Immature natural killer cell (primary cell): ENCODE results near the gene RAPGEF2. TPM values are rescaled to one million over a fixed set of nuclear protein-coding genes. Genes with fewer than 3 reads are reported as not detected.

ENCODE experiments used
- DNase-seq, 3 donors: peaks; one replicate each; pipeline ENCODE4 v3.0.0; 2022; ENCODE audit warnings: mixed read lengths in 1 of 3
- H3K27ac Mint-ChIP-seq, 6 donors: one replicate each; pipeline ENCODE4 v1.8.0; 2020; ENCODE audit warnings: mixed read lengths in 6 of 6, mild to moderate bottlenecking in 5 of 6, inconsistent platforms in 4 of 6, moderate library complexity in 3 of 6
- H3K27me3 Mint-ChIP-seq, 3 donors: one replicate each; pipeline ENCODE4 v1.8.0; 2020 to 2021; ENCODE audit warnings: low read depth in 3 of 3, mild to moderate bottlenecking in 3 of 3, mixed read lengths in 3 of 3, moderate library complexity in 3 of 3, inconsistent platforms in 1 of 3
- H3K36me3 Mint-ChIP-seq, 3 donors: one replicate each; pipeline ENCODE4 v1.8.0; 2020; ENCODE audit warnings: mixed read lengths in 3 of 3, inconsistent platforms in 2 of 3, mild to moderate bottlenecking in 2 of 3
- H3K4me1 Mint-ChIP-seq, 2 donors: one replicate each; pipeline ENCODE4 v1.8.0; 2020; ENCODE audit warnings: inconsistent platforms in 2 of 2, mild to moderate bottlenecking in 2 of 2, mixed read lengths in 2 of 2, moderate library complexity in 1 of 2
- H3K4me3 Mint-ChIP-seq, 5 donors: one replicate each; pipeline ENCODE4 v1.8.0; 2020; ENCODE audit warnings: mild to moderate bottlenecking in 5 of 5, mixed read lengths in 5 of 5, inconsistent platforms in 3 of 5, moderate library complexity in 3 of 5
- H3K9me3 Mint-ChIP-seq, 6 donors: one replicate each; pipeline ENCODE4 v1.8.0; 2020; ENCODE audit warnings: mild to moderate bottlenecking in 6 of 6, mixed read lengths in 6 of 6, inconsistent platforms in 4 of 6, moderate library complexity in 3 of 6
- polyA plus RNA-seq, 3 donors: library from polyadenylated mRNA; unstranded; fragments of 300-500 nt; fragmentation: Illumina TruSeq; gene quantifications; one replicate each; pipeline ENCODE4 v1.2.3, GENCODE V29; 2021

The RAPGEF2 gene
- polyA plus RNA-seq, 3 donors from 2014 or later: 0.22 to 1.7 (median 0.46) TPM

DNA sequence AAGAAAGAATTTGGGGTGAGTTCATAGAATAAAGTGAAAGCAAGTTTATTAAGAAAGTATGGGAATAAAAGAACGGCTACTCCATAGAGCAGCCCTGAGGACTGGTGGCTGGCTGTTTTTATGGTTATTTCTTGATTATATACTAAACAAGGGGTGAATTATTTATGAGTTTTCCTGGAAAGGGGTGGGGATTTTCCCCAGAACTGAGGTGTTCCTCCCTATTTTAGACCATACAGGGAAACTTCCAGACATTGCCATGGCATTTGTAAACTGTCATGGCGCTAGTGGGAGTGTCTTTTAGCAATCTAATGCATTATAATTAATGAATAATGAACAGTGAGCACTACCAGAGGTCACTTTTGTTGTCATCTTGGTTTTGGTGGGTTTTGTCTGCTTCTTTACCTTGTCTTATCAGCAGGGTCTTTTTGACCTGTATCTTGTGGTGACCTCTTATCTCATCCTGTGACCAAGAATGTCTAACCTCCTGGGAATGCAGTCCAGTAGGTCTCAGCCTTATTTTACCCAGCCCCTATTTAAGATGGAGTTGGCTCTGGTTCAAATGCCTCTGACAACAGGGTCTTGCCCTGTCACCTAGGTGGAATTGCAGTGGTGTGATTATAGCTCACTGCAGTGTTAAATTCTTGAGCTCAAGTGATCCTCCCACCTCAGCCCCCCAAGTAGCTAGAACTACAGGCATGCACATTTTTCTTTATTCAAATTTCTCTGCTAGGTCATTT, 27.1 kb downstream of the RAPGEF2 start:
- H3K36me3 Mint-ChIP-seq: peaks cover 0 to 4% (median 0%) of the 10 kb centered on the region in 3 donors
- no peak overlapping the region for H3K4me3 Mint-ChIP-seq
- peaks cover 21 to 29% of the 10 kb centered on the region in 2 donors for H3K4me1 Mint-ChIP-seq
- H3K9me3 Mint-ChIP-seq: no peaks in the 10 kb centered on the region
- DNase-seq: no peak
- H3K27ac Mint-ChIP-seq: no peak overlapping the region
- peaks cover 0 to 9% (median 4%) of the 10 kb centered on the region in 3 donors for H3K27me3 Mint-ChIP-seq

- no peak overlapping the region for H3K4me3 Mint-ChIP-seq
- no peak overlapping the region for H3K27ac Mint-ChIP-seq
- H3K36me3 Mint-ChIP-seq: no peaks in the 10 kb centered on the region
- DNase-seq: no peak
- no peaks in the 10 kb centered on the region for H3K9me3 Mint-ChIP-seq
- H3K27me3 Mint-ChIP-seq: peaks cover 0 to 2% (median 0%) of the 10 kb centered on the region in 3 donors
- peaks cover 8 to 13% of the 10 kb centered on the region in 2 donors for H3K4me1 Mint-ChIP-seq
These were observed 28.7 kb downstream of the RAPGEF2 start for GRCh38 chr4:159131564-159131963.

- no peak for DNase-seq
- Mint-ChIP-seq H3K4me3 (no peak overlapping the region), H3K4me1 (no peaks in the 10 kb centered on the region), H3K27ac (no peak overlapping the region), H3K9me3 (no peaks in the 10 kb centered on the region), H3K36me3 (no peaks in the 10 kb centered on the region), H3K27me3 (peaks cover 0 to 2% (median 2%) of the 10 kb centered on the region in 3 donors)
These were observed 31.6 kb downstream of the RAPGEF2 start for GRCh38 chr4:159134429-159134828.

GRCh38 chr4:159137176-159137575, 34.3 kb downstream of the RAPGEF2 start:
- H3K4me1 Mint-ChIP-seq: no peaks in the 10 kb centered on the region

GRCh38 chr4:159138436-159138835, 35.6 kb downstream of the RAPGEF2 start:
- H3K4me3 Mint-ChIP-seq: no peak overlapping the region
- no peaks in the 10 kb centered on the region for H3K36me3 Mint-ChIP-seq
- H3K9me3 Mint-ChIP-seq: no peaks in the 10 kb centered on the region
- no peak for DNase-seq
- H3K27me3 Mint-ChIP-seq: peaks cover 0 to 5% (median 2%) of the 10 kb centered on the region in 3 donors
- no peaks in the 10 kb centered on the region for H3K4me1 Mint-ChIP-seq
- no peak overlapping the region for H3K27ac Mint-ChIP-seq

More at GRCh38 chr4:159137176-159137575, 34.3 kb downstream of the RAPGEF2 start:
- H3K27me3 Mint-ChIP-seq: peaks cover 0 to 5% (median 2%) of the 10 kb centered on the region in 3 donors
- no peak overlapping the region for H3K27ac Mint-ChIP-seq
- DNase-seq: no peak
- H3K36me3 Mint-ChIP-seq: no peaks in the 10 kb centered on the region
- no peak overlapping the region for H3K4me3 Mint-ChIP-seq
- H3K9me3 Mint-ChIP-seq: no peaks in the 10 kb centered on the region

- Mint-ChIP-seq H3K27ac (no peak overlapping the region), H3K9me3 (no peaks in the 10 kb centered on the region), H3K27me3 (peaks cover 0 to 5% (median 0%) of the 10 kb centered on the region in 3 donors), H3K4me3 (no peak overlapping the region), H3K4me1 (no peaks in the 10 kb centered on the region), H3K36me3 (no peaks in the 10 kb centered on the region)
- no peak for DNase-seq
These were observed 38.3 kb downstream of the RAPGEF2 start for GRCh38 chr4:159141193-159141592.

DNA sequence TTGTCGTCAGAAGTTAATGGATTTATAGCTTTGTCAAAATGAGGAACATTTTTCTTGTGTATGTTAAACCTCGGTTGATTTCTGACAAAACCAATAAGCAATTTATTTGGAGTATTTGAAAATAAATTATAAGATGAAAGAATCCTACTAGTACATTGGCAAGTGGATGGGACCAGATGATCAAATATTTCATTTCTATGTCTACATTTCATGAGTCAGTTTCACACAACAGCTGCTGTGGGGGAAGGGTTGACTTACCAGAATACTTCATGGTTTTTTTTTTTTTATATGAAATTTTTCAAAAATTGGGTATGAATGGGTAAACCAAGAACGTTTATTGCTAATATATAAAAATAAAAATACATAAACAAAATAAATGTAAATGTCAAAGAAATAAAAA, 39.4 kb downstream of the RAPGEF2 start:
- no peaks in the 10 kb centered on the region for H3K36me3 Mint-ChIP-seq
- no peaks in the 10 kb centered on the region for H3K4me1 Mint-ChIP-seq
- no peak for DNase-seq
- no peak overlapping the region for H3K27ac Mint-ChIP-seq
- H3K4me3 Mint-ChIP-seq: no peak overlapping the region
- no peaks in the 10 kb centered on the region for H3K9me3 Mint-ChIP-seq
- peaks cover 0 to 5% (median 0%) of the 10 kb centered on the region in 3 donors for H3K27me3 Mint-ChIP-seq

DNA sequence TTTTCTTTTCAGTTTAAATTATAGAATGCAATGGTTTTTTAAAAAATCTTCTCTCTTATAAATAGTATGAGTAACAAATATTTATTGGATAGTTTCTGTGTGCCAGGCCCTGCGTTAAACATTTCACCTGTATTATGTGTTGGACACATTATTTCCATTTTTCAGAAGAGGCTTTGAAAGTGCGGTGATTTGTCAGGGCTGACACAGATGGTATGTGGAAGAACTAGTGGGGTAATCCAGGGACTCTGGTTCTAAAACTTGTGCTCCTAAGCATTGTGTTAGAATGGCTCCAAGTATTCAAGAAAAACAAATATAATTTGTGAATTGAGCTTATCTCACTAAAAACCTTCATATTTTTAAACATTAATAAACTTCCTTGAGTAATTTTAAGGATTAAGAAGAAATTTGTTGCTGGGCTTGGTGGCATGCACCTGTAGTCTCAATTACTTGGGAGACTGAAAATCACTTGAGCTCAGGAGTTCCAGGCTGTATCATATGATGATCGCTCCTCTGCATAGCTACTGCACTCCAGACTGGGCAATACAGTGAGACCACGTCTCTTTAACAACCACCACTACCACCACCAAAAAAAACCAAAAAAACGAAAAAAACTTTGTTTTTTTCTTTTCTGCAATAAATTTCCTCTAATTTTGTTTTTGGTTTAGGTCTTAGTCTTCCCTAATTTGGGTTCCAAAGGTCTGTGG, 40.0 kb downstream of the RAPGEF2 start:
- Mint-ChIP-seq H3K27me3 (peaks cover 0 to 5% (median 0%) of the 10 kb centered on the region in 3 donors), H3K4me1 (no peaks in the 10 kb centered on the region), H3K36me3 (no peaks in the 10 kb centered on the region), H3K9me3 (no peaks in the 10 kb centered on the region), H3K4me3 (no peak overlapping the region), H3K27ac (no peak overlapping the region)
- DNase-seq: no peak

GRCh38 chr4:159143687-159144086, 40.8 kb downstream of the RAPGEF2 start:
- H3K27ac Mint-ChIP-seq: no peak overlapping the region
- H3K9me3 Mint-ChIP-seq: no peaks in the 10 kb centered on the region
- H3K4me1 Mint-ChIP-seq: no peaks in the 10 kb centered on the region
- H3K4me3 Mint-ChIP-seq: no peak overlapping the region
- no peaks in the 10 kb centered on the region for H3K36me3 Mint-ChIP-seq
- DNase-seq: no peak
- peaks cover 0 to 5% (median 1%) of the 10 kb centered on the region in 3 donors for H3K27me3 Mint-ChIP-seq

DNA sequence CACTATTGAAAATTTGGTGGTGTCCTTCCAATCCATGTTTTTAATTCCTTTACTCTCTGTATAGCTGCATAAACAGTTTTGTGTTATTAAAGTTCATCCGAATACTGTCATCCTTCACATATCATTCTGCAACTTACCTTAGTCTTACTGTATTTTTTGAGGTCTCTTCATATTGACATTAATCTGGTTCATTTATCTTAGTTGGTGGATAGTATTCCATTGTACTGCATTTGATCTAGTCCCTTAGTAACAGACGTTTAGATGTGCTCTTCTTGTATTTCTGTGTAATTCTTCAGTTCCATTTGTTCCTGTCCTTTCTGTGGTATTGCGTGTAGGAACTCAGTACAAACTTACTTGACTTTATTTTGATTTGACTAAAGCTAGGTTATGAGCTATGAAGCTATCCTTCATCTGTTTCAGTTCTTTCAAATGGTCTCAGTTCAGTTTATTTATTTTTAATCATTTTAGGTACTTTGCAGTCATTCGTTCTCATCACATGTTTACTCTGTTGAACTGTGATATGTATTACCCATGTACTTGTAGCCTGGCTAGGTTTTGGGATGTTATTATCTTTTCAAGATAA, 41.3 kb downstream of the RAPGEF2 start:
- Mint-ChIP-seq H3K36me3 (no peaks in the 10 kb centered on the region), H3K9me3 (no peaks in the 10 kb centered on the region), H3K27me3 (peaks cover 0 to 3% (median 1%) of the 10 kb centered on the region in 3 donors), H3K27ac (no peak overlapping the region), H3K4me3 (no peak overlapping the region), H3K4me1 (no peaks in the 10 kb centered on the region)
- DNase-seq: no peak

- Mint-ChIP-seq H3K36me3 (no peaks in the 10 kb centered on the region), H3K4me1 (peaks cover 0 to under 1% of the 10 kb centered on the region in 2 donors), H3K27ac (no peak overlapping the region), H3K4me3 (no peak overlapping the region), H3K9me3 (no peaks in the 10 kb centered on the region), H3K27me3 (peaks cover 0 to 3% (median 1%) of the 10 kb centered on the region in 3 donors)
- DNase-seq: no peak
These were observed 42.6 kb downstream of the RAPGEF2 start for GRCh38 chr4:159145318-159145991.

- Mint-ChIP-seq H3K4me3 (no peak overlapping the region), H3K27me3 (peaks cover 0 to 3% (median 1%) of the 10 kb centered on the region in 3 donors), H3K9me3 (no peaks in the 10 kb centered on the region), H3K36me3 (no peaks in the 10 kb centered on the region), H3K27ac (no peak overlapping the region), H3K4me1 (peaks cover 0 to 5% of the 10 kb centered on the region in 2 donors)
- DNase-seq: no peak
These were observed 43.1 kb downstream of the RAPGEF2 start for GRCh38 chr4:159145992-159146330.

- Mint-ChIP-seq H3K36me3 (no peaks in the 10 kb centered on the region), H3K27me3 (peaks cover 0 to 1% (median 0%) of the 10 kb centered on the region in 3 donors), H3K27ac (no peak overlapping the region), H3K9me3 (no peaks in the 10 kb centered on the region), H3K4me3 (no peak overlapping the region), H3K4me1 (peaks cover 0 to 5% of the 10 kb centered on the region in 2 donors)
- DNase-seq: no peak
These were observed 43.6 kb downstream of the RAPGEF2 start for GRCh38 chr4:159146488-159146887.

DNA sequence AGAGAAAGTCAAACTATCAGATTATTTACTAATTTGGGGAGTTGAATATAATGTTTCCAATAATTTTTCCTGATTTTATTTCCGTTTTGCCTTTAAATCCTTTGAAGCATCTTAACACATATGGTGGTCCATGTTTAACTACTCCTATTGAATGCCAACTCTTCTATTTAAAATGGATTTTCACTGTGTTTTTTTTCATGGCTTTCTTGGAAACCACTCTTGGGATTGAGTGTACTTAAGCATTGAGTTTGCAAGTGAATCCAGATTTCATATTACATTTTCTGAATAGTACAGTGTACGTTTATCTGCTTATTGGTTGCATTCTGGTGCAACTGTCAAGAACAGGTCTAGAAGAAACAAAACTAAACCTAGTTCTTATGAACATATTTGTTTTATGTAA, 45.6 kb downstream of the RAPGEF2 start:
- Mint-ChIP-seq H3K27me3 (peaks cover 0 to 1% (median 0%) of the 10 kb centered on the region in 3 donors), H3K4me3 (no peak overlapping the region), H3K27ac (no peak overlapping the region), H3K9me3 (no peaks in the 10 kb centered on the region), H3K36me3 (no peaks in the 10 kb centered on the region), H3K4me1 (peaks cover 0 to 5% of the 10 kb centered on the region in 2 donors)
- no peak for DNase-seq
